Sigmoid colon (tissue), 4 donors: ENCODE measurements around the gene BCL7C.
A peak's percentile ranks its signal among the peaks of the same experiment; 100 is the strongest.

Experiments
- EP300 ChIP-seq, 4 donors: sonication (generic); formaldehyde crosslinking; IDR thresholded peaks; one replicate each; pipeline ENCODE4 v1.6.1; 2017; ENCODE audit warnings: antibody characterized with exemption in 4 of 4
- POLR2A ChIP-seq, 2 donors: fragments of 450-650 bp; IDR thresholded peaks; one replicate each; pipeline ENCODE4 v1.6.1; 2016; ENCODE audit warnings: antibody characterized with exemption in 2 of 2, mild to moderate bottlenecking in 2 of 2, moderate library complexity in 2 of 2
- TF ChIP-seq, protein P1 (sequence below), 4 experiments: fragments of 450-650 bp in 3 of 4; fragments of 200-600 bp in 1 of 4; IDR thresholded peaks; one replicate each; pipeline ENCODE4 v1.5.1; 2016 to 2019; ENCODE audit warnings: antibody characterized with exemption in 4 of 4, mild to moderate bottlenecking in 3 of 4, moderate library complexity in 2 of 4

DNA sequence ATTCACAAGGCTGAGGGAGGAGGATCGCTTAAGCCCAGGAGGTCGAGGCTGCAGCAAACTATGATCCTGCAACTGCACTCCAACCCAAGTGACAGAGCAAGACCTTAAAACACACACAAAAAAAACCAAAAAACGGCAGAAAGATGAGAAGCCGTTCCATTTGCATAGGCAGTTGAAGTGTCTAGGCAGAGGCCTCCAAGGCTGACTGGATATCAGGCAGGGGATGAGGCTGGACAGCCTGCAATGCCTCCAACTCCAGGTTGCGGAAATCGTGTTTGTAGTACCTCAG is 27.5 kb upstream of the BCL7C start:
- TF ChIP-seq, protein P1, sequence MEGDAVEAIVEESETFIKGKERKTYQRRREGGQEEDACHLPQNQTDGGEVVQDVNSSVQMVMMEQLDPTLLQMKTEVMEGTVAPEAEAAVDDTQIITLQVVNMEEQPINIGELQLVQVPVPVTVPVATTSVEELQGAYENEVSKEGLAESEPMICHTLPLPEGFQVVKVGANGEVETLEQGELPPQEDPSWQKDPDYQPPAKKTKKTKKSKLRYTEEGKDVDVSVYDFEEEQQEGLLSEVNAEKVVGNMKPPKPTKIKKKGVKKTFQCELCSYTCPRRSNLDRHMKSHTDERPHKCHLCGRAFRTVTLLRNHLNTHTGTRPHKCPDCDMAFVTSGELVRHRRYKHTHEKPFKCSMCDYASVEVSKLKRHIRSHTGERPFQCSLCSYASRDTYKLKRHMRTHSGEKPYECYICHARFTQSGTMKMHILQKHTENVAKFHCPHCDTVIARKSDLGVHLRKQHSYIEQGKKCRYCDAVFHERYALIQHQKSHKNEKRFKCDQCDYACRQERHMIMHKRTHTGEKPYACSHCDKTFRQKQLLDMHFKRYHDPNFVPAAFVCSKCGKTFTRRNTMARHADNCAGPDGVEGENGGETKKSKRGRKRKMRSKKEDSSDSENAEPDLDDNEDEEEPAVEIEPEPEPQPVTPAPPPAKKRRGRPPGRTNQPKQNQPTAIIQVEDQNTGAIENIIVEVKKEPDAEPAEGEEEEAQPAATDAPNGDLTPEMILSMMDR (IDR thresholded peaks at IDR 0.05), result peak in 1 of 4 experiments; percentile 89
- TF ChIP-seq POLR2A (IDR thresholded peaks at IDR 0.05) (no peak), EP300 (IDR thresholded peaks at IDR 0.05) (no peak)
